Measurements from ENCODE around the gene BEAN1.

- TF ChIP-seq CTCF (conservative IDR thresholded peaks at IDR 0.05; ENCODE audit: low read depth, low read length) (no peak), EZH2 (IDR thresholded peaks at IDR 0.05; ENCODE audit: low read length, unreplicated experiment) (no peak), EZH2phosphoT487 (IDR thresholded peaks at IDR 0.05; ENCODE audit: borderline replicate concordance, low read length) (no peak)
These were observed 95.9 kb downstream of the BEAN1 start for GRCh38 chr16:66522816-66523590.

Measured in PC-3 (cell line).